GM23338 (cell line): ENCODE measurements around the gene APOBEC3F. TPM values are rescaled to one million over a fixed set of nuclear protein-coding genes. Genes with fewer than 3 reads are reported as not detected.

Experiments
- ATAC-seq: fragments of 200-7000 bp; cut with Tn5 transposase; 3 replicates; pipeline ENCODE4 v1.9.1; 2020
- DNase-seq: peaks from one replicate; pipeline ENCODE4 v3.0.0-alpha.2; 2015; ENCODE audit warnings: low spot score
- H2AFZ ChIP-seq: fragments of 200-600 bp; sonication (generic); 2 replicates; pipeline ENCODE4 v1.8.0; 2016; ENCODE audit warnings: antibody characterized with exemption, mild to moderate bottlenecking, moderate library complexity
- H3F3A ChIP-seq: fragments of 200-600 bp; sonication (generic); replicated peaks from 2 replicates; pipeline ENCODE4 v1.8.0; 2017; ENCODE audit warnings: antibody characterized with exemption, mixed run types, low read depth
- H3K27ac ChIP-seq: fragments of 200-600 bp; sonication (generic); 2 replicates; pipeline ENCODE4 v1.6.1; 2016; ENCODE audit warnings: low read depth
- H3K27me3 ChIP-seq: fragments of 200-600 bp; sonication (generic); 2 replicates; pipeline ENCODE4 v1.8.0; 2016; ENCODE audit warnings: mild to moderate bottlenecking, mixed run types, moderate library complexity; ENCODE audit not compliant: insufficient read depth
- H3K36me3 ChIP-seq: fragments of 200-600 bp; sonication (generic); 2 replicates; pipeline ENCODE4 v1.8.0; 2016; ENCODE audit warnings: mild to moderate bottlenecking; ENCODE audit not compliant: insufficient read depth
- H3K4me1 ChIP-seq: fragments of 200-600 bp; sonication (generic); 2 replicates; pipeline ENCODE4 v1.8.0; 2016; ENCODE audit warnings: mild to moderate bottlenecking, moderate library complexity; ENCODE audit not compliant: insufficient read depth
- H3K4me2 ChIP-seq: fragments of 200-600 bp; sonication (generic); 2 replicates; pipeline ENCODE4 v1.7.1; 2017; ENCODE audit warnings: mixed run types
- H3K4me3 ChIP-seq: fragments of 200-600 bp; sonication (generic); 2 replicates; pipeline ENCODE4 v1.6.1; 2016; ENCODE audit warnings: mixed run types
- H3K79me2 ChIP-seq: fragments of 200-600 bp; sonication (generic); replicated peaks from 2 replicates; pipeline ENCODE4 v1.8.0; 2017; ENCODE audit warnings: mild to moderate bottlenecking; ENCODE audit not compliant: insufficient read depth
- H3K9me2 ChIP-seq: fragments of 200-600 bp; sonication (generic); 2 replicates; pipeline ENCODE4 v1.8.0; 2017; ENCODE audit not compliant: insufficient read depth
- H4K20me1 ChIP-seq: fragments of 200-600 bp; sonication (generic); replicated peaks from 2 replicates; pipeline ENCODE4 v1.8.0; 2017; ENCODE audit warnings: mild to moderate bottlenecking; ENCODE audit not compliant: insufficient read depth
- H3K27ac Mint-ChIP-seq: 2 replicates; pipeline ENCODE4 v1.8.0; 2020; ENCODE audit warnings: inconsistent platforms, mild to moderate bottlenecking, moderate library complexity, mixed read lengths
- H3K27me3 Mint-ChIP-seq: 3 replicates; pipeline ENCODE4 v1.8.0; 2022; ENCODE audit warnings: low read depth, mild to moderate bottlenecking, moderate library complexity, mixed read lengths, inconsistent platforms; ENCODE audit not compliant: insufficient read depth, poor library complexity
- H3K36me3 Mint-ChIP-seq: 3 replicates; pipeline ENCODE4 v1.8.0; 2021; ENCODE audit warnings: low read depth, mild to moderate bottlenecking, inconsistent platforms, moderate library complexity, mixed read lengths
- H3K4me1 Mint-ChIP-seq: 3 replicates; pipeline ENCODE4 v1.8.0; 2020; ENCODE audit warnings: mild to moderate bottlenecking, inconsistent platforms, mixed read lengths
- H3K4me3 Mint-ChIP-seq: 3 replicates; pipeline ENCODE4 v1.8.0; 2021; ENCODE audit warnings: moderate library complexity, mild to moderate bottlenecking, inconsistent platforms, mixed read lengths
- H3K9me3 Mint-ChIP-seq: 3 replicates; pipeline ENCODE4 v1.8.0; 2020; ENCODE audit warnings: moderate library complexity, mild to moderate bottlenecking, inconsistent platforms, mixed read lengths
- EZH2 ChIP-seq: fragments of 200-600 bp; sonication (generic); IDR thresholded peaks from one replicate; pipeline ENCODE4 v1.8.0; 2017; ENCODE audit warnings: antibody characterized with exemption, mild to moderate bottlenecking, low read depth; ENCODE audit not compliant: unreplicated experiment
- POLR2AphosphoS5 ChIP-seq: IDR thresholded peaks from 2 replicates; pipeline ENCODE4 v1.6.1; 2016; ENCODE audit warnings: antibody characterized with exemption, low read depth
- REST ChIP-seq: IDR thresholded peaks from one replicate; pipeline ENCODE4 v1.6.1; 2018; ENCODE audit warnings: antibody characterized with exemption; ENCODE audit not compliant: unreplicated experiment
- STAT1 ChIP-seq: IDR thresholded peaks from one replicate; pipeline ENCODE4 v1.6.1; 2016; ENCODE audit warnings: antibody characterized with exemption; ENCODE audit not compliant: unreplicated experiment
- ZNF331 ChIP-seq: fragments of 250-450 bp; sonication (Bioruptor Pico); IDR thresholded peaks from 2 replicates; pipeline ENCODE4 v1.5.0; 2020; ENCODE audit warnings: low read depth, mild to moderate bottlenecking, moderate library complexity
- polyA plus RNA-seq: library from polyadenylated mRNA; unstranded; fragments of >200 nt; fragmentation: Nextera tagmentation; extraction: Ambion mirVana; gene quantifications from 2 replicates; pipeline ENCODE4 v1.2.1, GENCODE V29; 2016
- total RNA-seq: library from RNA; depleted of rRNA; stranded (reverse); fragments of >200 nt; shearing (Covaris generic); gene quantifications from 2 replicates; pipeline ENCODE4 v1.2.3, GENCODE V29; 2014
- TF ChIP-seq, protein P1 (sequence below), 2 experiments: fragments of 200-600 bp in 1 of 2; sonication (generic) in 1 of 2; conservative IDR thresholded peaks; 2 replicates each; pipeline versions ENCODE4 v1.5.1 to v1.6.1; 2016 to 2017; ENCODE audit warnings: antibody characterized with exemption in 2 of 2, low read depth in 2 of 2, mild to moderate bottlenecking in 2 of 2, moderate library complexity in 1 of 2
- TF ChIP-seq, protein P2 (sequence below): IDR thresholded peaks from 2 replicates; pipeline ENCODE4 v1.6.1; 2016; ENCODE audit warnings: antibody characterized with exemption

Gene APOBEC3F
- total and polyA plus RNA-seq, 2 experiments from 2014 or later, result 3.4 TPM

DNA sequence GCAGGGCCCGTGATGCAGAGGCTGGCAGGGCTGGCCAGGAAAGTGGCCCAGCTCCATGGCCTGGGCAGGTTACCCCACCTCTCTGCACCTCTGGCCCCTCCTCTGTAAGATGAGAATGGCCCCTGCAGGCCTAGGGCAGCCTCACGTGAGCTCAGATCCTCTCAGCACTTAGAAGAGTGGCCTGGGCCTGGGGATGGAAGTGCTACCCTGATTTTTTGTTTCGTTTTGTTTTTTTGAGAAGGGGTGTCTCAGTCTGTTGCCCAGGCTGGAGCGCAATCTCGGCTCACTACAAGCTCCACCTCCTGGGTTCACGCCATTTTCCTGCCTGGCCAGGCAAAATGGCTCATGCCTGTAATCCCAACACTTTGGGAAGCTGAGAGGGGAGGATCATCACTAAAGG, 57.4 kb downstream of the APOBEC3F start:
- peak; percentile 93 for ATAC-seq
- H3K9me3 Mint-ChIP-seq, result no peaks in the 10 kb centered on the region
- 0 out of 2 replicates have a peak, but pooled peaks cover 3% of the 10 kb centered on the region for H3F3A ChIP-seq
- peak overlapping the region; percentile 24; the same call in 1 of the 2 replicates for H2AFZ ChIP-seq
- H4K20me1 ChIP-seq, result no peaks in the 10 kb centered on the region
- H3K9me2 ChIP-seq, result no peaks in the 10 kb centered on the region
- no peaks in the 10 kb centered on the region for H3K27me3 ChIP-seq
- DNase-seq, result peak; percentile 81
- no peaks in the 10 kb centered on the region for H3K79me2 ChIP-seq
- H3K36me3 Mint-ChIP-seq, result no peaks in the 10 kb centered on the region
- no peaks in the 10 kb centered on the region for H3K36me3 ChIP-seq
- H3K27ac ChIP-seq, result 0 out of 2 replicates have a peak overlapping the region, but pooled peaks have one; percentile 1
- H3K4me3 ChIP-seq, result no peak overlapping the region
- H3K4me1 ChIP-seq, result peaks cover 22% of the 10 kb centered on the region; the same call in 1 of the 2 replicates
- no peak overlapping the region for H3K4me2 ChIP-seq
- peaks cover 34% of the 10 kb centered on the region for H3K4me1 Mint-ChIP-seq
- no peak overlapping the region; the same call in 1 of the 2 replicates for H3K27ac Mint-ChIP-seq
- H3K27me3 Mint-ChIP-seq, result peaks cover 17% of the 10 kb centered on the region
- 0 out of 2 replicates have a peak, but pooled peaks have one; percentile 22 for TF ChIP-seq POLR2AphosphoS5
- no peak for TF ChIP-seq REST
- H3K4me3 Mint-ChIP-seq, result no peak overlapping the region

DNA sequence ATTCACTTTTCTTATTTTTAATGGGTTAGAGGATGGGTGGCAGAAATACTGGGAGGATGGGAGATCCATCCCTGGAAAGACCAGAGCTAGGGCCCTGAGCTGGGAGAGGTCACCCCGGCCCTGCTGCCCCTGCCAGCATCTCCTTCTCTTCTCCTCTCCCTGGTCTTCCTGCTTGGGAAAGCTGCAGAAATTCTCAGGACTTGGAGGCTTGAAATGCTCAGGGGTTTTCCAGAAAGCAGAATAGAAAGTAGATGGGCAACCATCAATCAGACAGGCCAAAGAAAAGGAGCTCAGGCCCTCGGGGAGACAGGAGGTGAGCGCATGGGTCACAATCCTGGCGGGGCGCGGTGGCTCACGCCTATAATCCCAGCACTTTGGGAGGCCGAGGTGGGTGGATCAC, 57.9 kb downstream of the APOBEC3F start:
- peaks cover 34% of the 10 kb centered on the region for H3K4me1 Mint-ChIP-seq
- H3K4me2 ChIP-seq, result no peak overlapping the region
- no peak overlapping the region for H3K4me3 ChIP-seq
- H2AFZ ChIP-seq, result no peak overlapping the region
- ATAC-seq (no peak), DNase-seq (no peak)
- no peaks in the 10 kb centered on the region for H3K9me3 Mint-ChIP-seq
- H3K27me3 Mint-ChIP-seq, result peaks cover 15% of the 10 kb centered on the region
- H3K27ac ChIP-seq, result no peak overlapping the region
- no peaks in the 10 kb centered on the region for H3K9me2 ChIP-seq
- H3K79me2 ChIP-seq, result no peaks in the 10 kb centered on the region
- H3K36me3 ChIP-seq, result no peaks in the 10 kb centered on the region
- H3K27ac Mint-ChIP-seq, result no peak overlapping the region
- 0 out of 2 replicates have a peak, but pooled peaks cover 3% of the 10 kb centered on the region for H3F3A ChIP-seq
- no peaks in the 10 kb centered on the region for H3K36me3 Mint-ChIP-seq
- no peak overlapping the region for H3K4me3 Mint-ChIP-seq
- H4K20me1 ChIP-seq, result no peaks in the 10 kb centered on the region
- no peaks in the 10 kb centered on the region for H3K27me3 ChIP-seq
- peaks cover 22% of the 10 kb centered on the region; the same call in 1 of the 2 replicates for H3K4me1 ChIP-seq
- TF ChIP-seq ZNF331 (CRISPR knock-in tag) (no peak), EZH2 (no peak), STAT1 (no peak), REST (no peak)
- TF ChIP-seq, protein P1, sequence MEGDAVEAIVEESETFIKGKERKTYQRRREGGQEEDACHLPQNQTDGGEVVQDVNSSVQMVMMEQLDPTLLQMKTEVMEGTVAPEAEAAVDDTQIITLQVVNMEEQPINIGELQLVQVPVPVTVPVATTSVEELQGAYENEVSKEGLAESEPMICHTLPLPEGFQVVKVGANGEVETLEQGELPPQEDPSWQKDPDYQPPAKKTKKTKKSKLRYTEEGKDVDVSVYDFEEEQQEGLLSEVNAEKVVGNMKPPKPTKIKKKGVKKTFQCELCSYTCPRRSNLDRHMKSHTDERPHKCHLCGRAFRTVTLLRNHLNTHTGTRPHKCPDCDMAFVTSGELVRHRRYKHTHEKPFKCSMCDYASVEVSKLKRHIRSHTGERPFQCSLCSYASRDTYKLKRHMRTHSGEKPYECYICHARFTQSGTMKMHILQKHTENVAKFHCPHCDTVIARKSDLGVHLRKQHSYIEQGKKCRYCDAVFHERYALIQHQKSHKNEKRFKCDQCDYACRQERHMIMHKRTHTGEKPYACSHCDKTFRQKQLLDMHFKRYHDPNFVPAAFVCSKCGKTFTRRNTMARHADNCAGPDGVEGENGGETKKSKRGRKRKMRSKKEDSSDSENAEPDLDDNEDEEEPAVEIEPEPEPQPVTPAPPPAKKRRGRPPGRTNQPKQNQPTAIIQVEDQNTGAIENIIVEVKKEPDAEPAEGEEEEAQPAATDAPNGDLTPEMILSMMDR (conservative IDR thresholded peaks at IDR 0.05; ENCODE audit: low read depth in 2 of 2), result no peak
- TF ChIP-seq, protein P2, sequence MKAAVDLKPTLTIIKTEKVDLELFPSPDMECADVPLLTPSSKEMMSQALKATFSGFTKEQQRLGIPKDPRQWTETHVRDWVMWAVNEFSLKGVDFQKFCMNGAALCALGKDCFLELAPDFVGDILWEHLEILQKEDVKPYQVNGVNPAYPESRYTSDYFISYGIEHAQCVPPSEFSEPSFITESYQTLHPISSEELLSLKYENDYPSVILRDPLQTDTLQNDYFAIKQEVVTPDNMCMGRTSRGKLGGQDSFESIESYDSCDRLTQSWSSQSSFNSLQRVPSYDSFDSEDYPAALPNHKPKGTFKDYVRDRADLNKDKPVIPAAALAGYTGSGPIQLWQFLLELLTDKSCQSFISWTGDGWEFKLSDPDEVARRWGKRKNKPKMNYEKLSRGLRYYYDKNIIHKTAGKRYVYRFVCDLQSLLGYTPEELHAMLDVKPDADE, result no peak
